HG03039 (cell line): ENCODE data around the gene HSP90AB1.

Experiments used
- ATAC-seq: cut with Tn5 transposase; IDR thresholded peaks from one replicate; pipeline ENCODE4 v1.9.1; 2021; ENCODE audit warnings: mild to moderate bottlenecking, moderate library complexity; ENCODE audit not compliant: unreplicated experiment

The HSP90AB1 gene

DNA sequence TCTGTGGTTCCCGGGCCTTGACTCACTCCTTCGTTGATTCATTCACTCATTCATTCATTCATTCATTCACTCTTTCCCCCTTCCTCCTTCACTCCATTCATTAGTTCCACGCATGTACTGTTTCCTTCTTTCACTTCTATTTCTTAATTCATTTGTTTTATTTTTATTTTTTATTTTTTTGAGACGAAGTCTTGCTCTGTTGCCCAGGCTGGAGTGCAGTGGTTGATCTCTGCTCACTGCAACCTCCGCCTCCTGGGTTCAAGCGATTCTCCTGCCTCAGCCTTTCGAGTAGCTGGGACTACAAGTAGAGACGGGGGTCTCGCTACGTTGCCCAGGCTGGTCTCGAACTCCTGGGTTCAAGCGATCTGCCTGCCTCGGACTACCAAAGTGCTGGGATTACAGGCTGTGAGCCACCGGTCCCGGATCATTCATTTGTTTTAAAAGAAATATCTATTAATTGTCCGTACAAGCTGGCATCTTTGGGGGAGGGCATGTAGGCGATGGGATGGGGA lies 18.9 kb downstream of the HSP90AB1 start:
- ATAC-seq: no peak

GRCh38 chr6:44266347-44266746 lies 19.4 kb downstream of the HSP90AB1 start:
- ATAC-seq: no peak

- ATAC-seq: no peak
These were observed 20.4 kb downstream of the HSP90AB1 start for GRCh38 chr6:44267252-44267651.

DNA sequence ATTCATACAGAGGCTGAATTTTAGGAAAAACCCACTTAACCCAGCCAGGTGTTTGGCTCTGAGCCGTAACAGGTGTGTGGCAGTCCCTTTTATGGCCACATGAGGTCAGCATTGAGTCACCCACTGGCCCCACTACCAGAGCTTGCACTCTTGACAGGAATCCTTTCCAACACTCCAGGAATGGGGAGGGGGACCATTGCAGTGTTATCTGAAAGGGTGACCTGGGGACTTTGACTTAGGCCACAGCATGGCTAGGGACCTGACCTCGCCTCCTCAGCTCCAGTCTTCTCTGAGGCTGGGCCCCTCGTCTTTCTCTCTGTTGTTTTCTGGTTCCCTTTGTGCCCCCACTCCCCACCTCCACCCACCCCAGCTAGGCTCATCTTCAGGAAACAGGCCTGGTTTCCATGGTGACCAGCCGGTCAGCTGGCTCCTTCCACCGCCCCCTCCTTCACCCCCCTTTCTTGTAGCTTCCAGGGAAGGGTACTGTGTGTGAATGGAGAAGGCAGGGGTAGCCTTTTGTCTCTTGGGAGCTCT lies 21.3 kb downstream of the HSP90AB1 start:
- ATAC-seq: no peak

- no peak for ATAC-seq
These were observed 22.4 kb downstream of the HSP90AB1 start for GRCh38 chr6:44269178-44269920.

DNA sequence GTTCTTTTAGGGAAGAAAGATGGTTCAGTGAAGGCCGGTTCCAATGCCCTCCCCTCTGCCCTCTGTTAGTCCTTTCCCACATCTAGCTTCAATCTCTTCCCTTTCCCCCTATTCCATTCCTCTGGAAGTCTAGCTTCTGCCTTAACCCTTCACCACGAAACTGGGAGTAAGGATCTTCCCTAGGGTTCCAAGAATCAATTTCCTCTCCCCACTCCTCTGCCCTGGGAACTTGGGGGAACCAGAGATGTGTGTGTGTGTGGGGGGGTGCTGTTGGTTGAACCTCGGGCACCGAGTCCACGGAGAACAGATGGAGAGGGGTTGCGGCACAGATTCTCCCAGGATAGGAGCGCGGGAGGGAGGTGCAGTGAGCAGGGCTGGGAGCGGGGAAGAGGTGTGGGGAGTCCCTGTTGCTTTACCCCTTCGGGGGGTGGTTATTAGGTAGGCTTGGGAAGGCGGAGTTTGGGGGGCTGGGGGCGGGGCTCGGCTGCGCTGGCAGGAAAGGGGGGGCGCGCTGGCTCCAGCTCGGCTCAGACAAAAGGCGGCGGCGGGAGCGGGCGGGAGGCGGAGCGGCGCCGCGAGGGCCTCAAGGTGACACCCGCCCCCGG lies 23.1 kb downstream of the HSP90AB1 start, which contains the start of gene TMEM151B:
TSS of gene TMEM151B (plus strand) at position 530 of the 605 bp plus-strand sequence. CDS start 293 bp downstream, outside the sequence.
- no peak for ATAC-seq

- no peak for ATAC-seq
These were observed 23.9 kb downstream of the HSP90AB1 start for GRCh38 chr6:44270526-44271405.

DNA sequence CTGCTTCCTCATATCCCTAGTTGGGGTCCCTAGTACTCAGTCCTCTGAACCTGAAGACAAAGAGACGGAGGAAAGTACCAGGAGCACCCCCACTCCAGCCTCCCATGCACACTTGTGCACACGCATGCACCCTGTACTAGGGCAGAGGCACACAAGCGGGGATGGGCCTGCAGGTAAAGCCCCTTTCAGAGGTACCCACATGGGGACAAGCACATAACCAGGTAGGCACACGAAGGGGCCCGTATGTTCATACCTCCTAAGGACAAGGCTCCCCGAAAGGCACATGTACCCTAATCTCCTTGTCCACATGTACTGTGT lies 24.5 kb downstream of the HSP90AB1 start:
- no peak for ATAC-seq

DNA sequence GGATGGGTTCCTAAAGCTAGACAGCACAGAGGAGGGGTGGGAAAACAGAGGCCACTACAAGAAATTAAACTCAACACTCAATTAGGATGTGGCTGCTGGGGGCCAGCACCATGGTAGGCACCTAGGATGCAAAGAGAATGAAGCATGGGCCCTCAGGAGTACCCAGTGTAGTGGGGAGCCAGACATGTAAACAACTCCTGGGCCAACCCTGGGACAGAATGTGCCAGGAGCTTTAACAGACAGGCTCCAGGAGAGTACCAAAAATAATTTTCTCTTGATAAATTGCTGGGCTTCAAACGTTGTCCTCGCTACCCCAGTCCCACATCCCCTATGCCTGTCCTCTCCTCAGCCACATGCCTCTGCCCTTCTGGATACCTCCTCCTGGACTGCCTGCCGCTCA lies 25.0 kb downstream of the HSP90AB1 start:
- ATAC-seq: no peak

GRCh38 chr6:44272529-44272928 lies 25.6 kb downstream of the HSP90AB1 start:
- ATAC-seq: no peak

GRCh38 chr6:44272999-44273566 lies 26.2 kb downstream of the HSP90AB1 start:
- no peak for ATAC-seq

- ATAC-seq: no peak
These were observed 26.7 kb downstream of the HSP90AB1 start for GRCh38 chr6:44273617-44274016.

- no peak for ATAC-seq
These were observed 28.4 kb downstream of the HSP90AB1 start for GRCh38 chr6:44275271-44275748.

DNA sequence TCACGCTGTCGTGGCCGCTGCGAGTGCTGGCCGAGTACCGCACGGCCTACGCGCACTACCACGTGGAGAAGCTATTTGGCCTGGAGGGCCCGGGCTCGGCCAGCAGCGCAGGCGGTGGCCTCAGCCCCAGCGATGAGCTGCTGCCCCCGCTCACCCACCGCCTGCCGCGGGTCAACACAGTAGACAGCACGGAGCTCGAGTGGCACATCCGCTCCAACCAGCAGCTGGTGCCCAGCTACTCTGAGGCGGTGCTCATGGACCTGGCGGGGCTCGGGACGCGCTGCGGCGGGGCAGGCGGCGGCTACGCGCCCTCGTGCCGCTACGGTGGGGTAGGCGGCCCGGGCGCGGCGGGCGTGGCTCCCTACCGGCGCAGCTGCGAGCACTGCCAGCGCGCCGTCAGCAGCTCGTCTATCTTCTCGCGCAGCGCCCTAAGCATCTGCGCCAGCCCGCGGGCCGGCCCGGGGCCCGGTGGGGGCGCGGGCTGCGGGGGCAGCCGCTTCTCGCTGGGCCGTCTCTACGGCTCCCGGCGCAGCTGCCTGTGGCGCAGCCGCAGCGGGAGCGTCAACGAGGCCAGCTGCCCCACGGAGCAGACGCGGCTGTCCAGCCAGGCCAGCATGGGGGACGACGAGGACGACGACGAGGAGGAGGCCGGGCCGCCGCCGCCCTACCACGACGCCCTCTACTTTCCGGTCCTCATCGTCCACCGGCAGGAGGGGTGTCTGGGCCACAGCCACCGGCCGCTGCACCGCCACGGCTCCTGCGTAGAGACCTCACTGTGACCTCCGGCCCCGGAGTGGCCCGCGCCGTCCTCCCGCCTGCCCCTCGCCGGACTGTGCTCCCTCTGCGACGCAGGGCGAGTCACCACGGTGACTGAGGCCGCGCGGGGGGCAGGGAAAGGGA lies 29.1 kb downstream of the HSP90AB1 start:
- ATAC-seq: no peak

DNA sequence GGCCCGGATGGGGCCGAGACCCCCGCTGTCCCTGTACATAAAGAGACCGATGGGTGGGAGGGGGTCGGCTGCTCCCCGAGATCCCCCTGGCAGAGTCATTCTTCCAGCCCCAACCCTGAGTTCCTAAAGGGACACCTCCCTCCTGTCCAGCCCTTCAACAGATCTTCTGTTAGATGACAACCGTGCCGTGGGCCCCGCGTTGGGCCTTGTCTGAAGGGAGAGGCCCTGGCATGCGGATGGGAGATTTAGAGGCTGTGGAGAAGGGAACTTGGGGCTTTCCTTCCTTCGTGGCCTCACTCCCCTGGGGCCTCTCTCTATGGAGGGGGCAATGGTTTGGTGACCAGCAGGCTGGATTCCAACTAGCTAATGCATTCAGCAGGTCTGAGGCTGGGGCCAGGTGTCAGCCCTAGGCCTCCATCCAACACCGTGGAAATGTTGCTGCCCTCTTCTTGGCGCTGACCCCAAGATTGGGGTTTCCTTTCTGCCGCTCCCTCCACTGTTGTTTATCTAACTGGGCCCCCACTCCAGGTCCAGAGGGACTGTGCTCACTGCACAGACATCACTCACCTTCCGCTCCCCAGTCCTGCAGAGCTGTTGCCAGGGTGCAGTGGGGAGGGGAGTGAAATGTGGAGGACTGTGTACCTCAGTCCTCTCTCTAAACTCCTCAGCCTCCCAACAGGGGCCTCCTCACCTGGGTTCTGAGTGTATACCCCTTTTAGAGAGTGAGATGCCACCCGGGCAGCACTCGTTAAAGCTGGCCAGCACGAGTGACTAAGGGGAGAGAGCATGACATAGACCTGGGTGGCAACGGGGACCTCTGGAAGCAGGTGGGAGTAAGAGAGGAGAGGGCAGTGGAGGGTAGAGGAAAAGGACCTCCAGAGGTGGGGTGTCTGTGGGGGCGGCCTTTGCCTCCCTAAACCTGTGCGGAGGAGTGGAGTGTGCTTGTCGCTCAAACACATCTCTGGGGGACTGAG lies 30.1 kb downstream of the HSP90AB1 start:
- ATAC-seq: no peak

DNA sequence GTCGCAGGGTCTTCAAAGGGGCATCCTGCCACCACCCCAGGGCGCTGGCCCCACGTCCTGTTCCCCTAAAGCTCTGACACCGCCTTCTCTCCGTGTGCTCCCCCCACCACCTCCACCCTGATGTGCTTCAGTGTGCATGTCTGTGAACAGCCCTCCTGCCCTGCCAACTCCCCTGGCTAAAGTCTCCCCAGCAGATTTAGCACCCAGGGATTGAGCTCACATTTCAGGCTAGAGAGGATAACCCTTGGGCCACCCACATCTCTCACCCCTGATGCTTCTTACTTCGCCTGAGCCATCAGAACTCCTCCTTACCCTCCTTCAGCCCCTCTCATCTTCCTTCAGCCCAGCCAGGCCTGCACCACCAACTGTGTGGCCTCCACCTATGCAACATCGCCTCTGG lies 30.9 kb downstream of the HSP90AB1 start:
- ATAC-seq: no peak

- no peak for ATAC-seq
These were observed 31.4 kb downstream of the HSP90AB1 start for GRCh38 chr6:44278315-44278714.
